Thyroid gland (tissue), 4 donors: ENCODE results near the gene ALOX5AP.

Experiments used
- CTCF ChIP-seq, 6 experiments: fragments of 200-600 bp in 3 of 6; fragments of 450-650 bp in 3 of 6; sonication (generic) in 3 of 6; IDR thresholded peaks; one replicate each; pipeline ENCODE4 v1.5.1; 2016 to 2019; ENCODE audit warnings: antibody characterized with exemption in 6 of 6, mild to moderate bottlenecking in 2 of 6, inconsistent platforms in 1 of 6, moderate library complexity in 1 of 6
- POLR2A ChIP-seq, 2 donors: fragments of 450-650 bp; IDR thresholded peaks; one replicate each; pipeline ENCODE4 v1.6.1; 2017; ENCODE audit warnings: antibody characterized with exemption in 2 of 2, mild to moderate bottlenecking in 2 of 2, moderate library complexity in 1 of 2

GRCh38 chr13:30780338-30780981 lies 45.1 kb downstream of the ALOX5AP start:
- TF ChIP-seq CTCF (IDR thresholded peaks at IDR 0.05): no peak
- TF ChIP-seq POLR2A (IDR thresholded peaks at IDR 0.05): no peak
